Smooth muscle cell (in vitro differentiated cells): Measurements from ENCODE around the gene HEPACAM. TPM values are rescaled to one million over a fixed set of nuclear protein-coding genes. Genes with fewer than 3 reads are reported as not detected.

Experiments
- DNase-seq: peaks from one replicate; lab custom pipeline; 2025; ENCODE audit not compliant: unreplicated experiment; lab: John Stamatoyannopoulos, UW
- H2AFZ ChIP-seq: fragments of 200-600 bp; sonication (generic); 2 replicates; pipeline ENCODE4 v1.6.0; 2016; ENCODE audit warnings: antibody characterized with exemption, low read depth, mild to moderate bottlenecking
- H3F3A ChIP-seq: fragments of 200-600 bp; sonication (generic); 2 replicates; pipeline ENCODE4 v1.6.0; 2017; ENCODE audit warnings: antibody characterized with exemption, low read depth
- H3K27ac ChIP-seq: fragments of 200-600 bp; sonication (generic); 2 replicates; pipeline ENCODE4 v1.5.1; 2016; ENCODE audit warnings: low read depth, mild to moderate bottlenecking
- H3K27me3 ChIP-seq: fragments of 200-600 bp; sonication (generic); 2 replicates; pipeline ENCODE4 v1.6.1; 2016; ENCODE audit warnings: low read depth, mild to moderate bottlenecking
- H3K36me3 ChIP-seq: fragments of 200-600 bp; sonication (generic); 2 replicates; pipeline ENCODE4 v1.5.1; 2016; ENCODE audit warnings: low read depth
- H3K4me1 ChIP-seq: fragments of 200-600 bp; sonication (generic); 2 replicates; pipeline ENCODE4 v1.5.1; 2016; ENCODE audit warnings: low read depth
- H3K4me2 ChIP-seq: fragments of 200-600 bp; sonication (generic); 2 replicates; pipeline ENCODE4 v1.6.0; 2016; ENCODE audit warnings: mild to moderate bottlenecking
- H3K4me3 ChIP-seq: fragments of 200-600 bp; sonication (generic); 2 replicates; pipeline ENCODE4 v1.5.1; 2016; ENCODE audit warnings: mild to moderate bottlenecking
- H3K79me2 ChIP-seq: fragments of 200-600 bp; sonication (generic); 2 replicates; pipeline ENCODE4 v1.6.0; 2016; ENCODE audit warnings: low read depth, mild to moderate bottlenecking
- H3K9ac ChIP-seq: fragments of 200-600 bp; sonication (generic); 2 replicates; pipeline ENCODE4 v1.6.0; 2016; ENCODE audit warnings: low read depth
- H3K9me3 ChIP-seq: fragments of 200-600 bp; sonication (generic); replicated peaks from 2 replicates; pipeline ENCODE4 v1.5.1; 2016; ENCODE audit warnings: low read depth
- H4K20me1 ChIP-seq: fragments of 200-600 bp; sonication (generic); 2 replicates; pipeline ENCODE4 v1.6.0; 2016; ENCODE audit warnings: low read depth
- CTCF ChIP-seq: fragments of 200-600 bp; sonication (generic); IDR thresholded peaks from 2 replicates; pipeline ENCODE4 v1.5.1; 2017; ENCODE audit warnings: borderline replicate concordance, mild to moderate bottlenecking, antibody characterized with exemption; ENCODE audit not compliant: insufficient read depth, poor library complexity, severe bottlenecking
- WGBS: methylation state at CpG from one replicate; pipeline ENCODE4 v1.1.7; 2016; ENCODE audit warnings: low lambda C conversion rate; 5-methylcytosine and 5-hydroxymethylcytosine counted together
- polyA plus RNA-seq: library from polyadenylated mRNA; unstranded; fragments of >200 nt; fragmentation: Nextera tagmentation; extraction: Ambion mirVana; gene quantifications from 2 replicates; pipeline ENCODE4 v1.2.1, GENCODE V29; 2016
- total RNA-seq: library from RNA; depleted of rRNA; stranded (reverse); fragments of >200 nt; gene quantifications from 2 replicates; pipeline ENCODE4 v1.2.3, GENCODE V29; 2014

The HEPACAM gene
- total and polyA plus RNA-seq, 2 experiments from 2014 or later, result not detected

GRCh38 chr11:124893781-124894401 lies 42.0 kb downstream of the HEPACAM start:
- Histone ChIP-seq H3K9me3 (no peaks in the 10 kb centered on the region), H3K36me3 (no peaks in the 10 kb centered on the region), H3K4me2 (no peak overlapping the region), H4K20me1 (no peaks in the 10 kb centered on the region), H3K4me1 (no peaks in the 10 kb centered on the region), H3K27ac (no peak overlapping the region), H3K79me2 (no peaks in the 10 kb centered on the region), H3K27me3 (no peaks in the 10 kb centered on the region), H3K4me3 (no peak overlapping the region), H3K9ac (no peak overlapping the region), H2AFZ (no peak overlapping the region), H3F3A (no peaks in the 10 kb centered on the region)
- WGBS, result 93% methylated on average over 13 of the region's 14 CpGs
- DNase-seq, result no peak
- TF ChIP-seq CTCF, result no peak

GRCh38 chr11:124892750-124893454 lies 42.9 kb downstream of the HEPACAM start:
- Histone ChIP-seq H3K9ac (no peak overlapping the region), H2AFZ (no peak overlapping the region), H3K4me3 (no peak overlapping the region), H3K36me3 (no peaks in the 10 kb centered on the region), H3K27ac (no peak overlapping the region), H3K4me1 (no peaks in the 10 kb centered on the region), H3K27me3 (no peaks in the 10 kb centered on the region), H3K79me2 (no peaks in the 10 kb centered on the region), H3K9me3 (no peaks in the 10 kb centered on the region), H3K4me2 (no peak overlapping the region), H3F3A (no peaks in the 10 kb centered on the region), H4K20me1 (no peaks in the 10 kb centered on the region)
- WGBS, result 91% methylated on average over 9 of the region's 9 CpGs
- no peak for TF ChIP-seq CTCF
- DNase-seq, result no peak

DNA sequence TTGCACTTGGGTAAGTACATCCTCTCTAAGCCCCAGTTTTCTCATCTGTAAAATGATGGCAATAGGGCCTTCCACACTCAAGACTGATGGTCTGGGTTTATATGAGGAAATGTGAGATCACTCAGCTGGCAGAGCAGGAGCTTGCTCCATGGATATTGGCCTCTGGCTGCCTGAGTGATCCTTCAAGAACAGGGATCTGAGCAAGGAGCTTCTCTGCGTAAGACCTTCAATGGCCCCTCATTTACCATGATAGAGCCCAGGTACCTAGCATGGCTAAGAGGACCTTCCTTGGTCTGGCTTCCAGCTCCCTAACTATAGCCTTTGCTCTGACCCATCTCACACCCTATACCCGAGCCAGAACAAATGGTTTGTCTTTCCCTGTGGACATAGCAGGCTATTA lies 43.7 kb downstream of the HEPACAM start:
- WGBS, result 94% methylated on average over 2 of the region's 2 CpGs
- Histone ChIP-seq H3K4me2 (no peak overlapping the region), H3K36me3 (no peaks in the 10 kb centered on the region), H4K20me1 (no peaks in the 10 kb centered on the region), H3K27me3 (no peaks in the 10 kb centered on the region), H3K9me3 (no peaks in the 10 kb centered on the region), H2AFZ (no peak overlapping the region), H3K9ac (no peak overlapping the region), H3K27ac (no peak overlapping the region), H3K4me1 (no peaks in the 10 kb centered on the region), H3K4me3 (no peak overlapping the region), H3F3A (no peaks in the 10 kb centered on the region), H3K79me2 (no peaks in the 10 kb centered on the region)
- DNase-seq, result no peak
- TF ChIP-seq CTCF, result no peak
